ENCODE measurements around the gene DLEU7.

Gene DLEU7

DNA sequence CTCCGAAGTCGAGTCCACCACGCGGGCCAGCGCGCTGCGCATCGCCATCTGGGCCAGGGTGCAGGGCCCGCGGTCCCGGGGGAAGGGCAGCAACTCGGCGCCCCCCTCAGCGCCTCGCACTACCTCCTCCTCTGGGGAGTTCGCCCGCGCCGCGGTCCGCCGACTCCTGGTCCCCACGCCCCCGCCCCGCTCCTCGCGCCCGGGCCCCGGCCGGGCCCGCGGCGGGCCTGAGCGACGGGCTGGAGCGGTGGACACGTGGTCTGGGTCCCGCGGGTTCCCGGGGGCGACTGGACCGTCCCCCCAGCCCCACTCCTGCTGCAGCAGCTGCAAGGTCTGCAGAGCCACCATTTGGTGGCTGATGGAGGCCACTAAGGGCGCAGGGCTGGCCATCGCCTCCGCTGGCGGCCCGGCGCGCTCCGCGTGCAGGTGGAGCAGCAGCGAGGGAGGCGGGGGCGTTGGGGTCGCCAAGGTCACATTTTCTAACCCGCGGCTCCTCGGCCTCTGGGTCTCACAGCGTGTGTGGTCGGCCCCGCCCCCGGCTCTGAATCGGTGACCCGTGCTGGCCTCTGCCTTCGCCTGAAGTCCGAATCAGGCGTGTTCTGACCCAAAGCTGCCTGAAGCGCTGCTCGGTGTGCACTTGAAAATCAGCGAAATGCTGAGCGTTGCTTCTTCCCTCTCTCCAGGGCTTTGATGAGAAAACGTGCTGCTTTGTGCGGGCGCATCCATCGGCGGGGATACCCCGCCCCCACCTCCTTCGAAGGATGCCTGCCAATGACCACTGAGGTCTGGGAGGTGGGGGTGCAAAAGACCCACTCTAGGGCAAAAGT, at the start of gene DLEU7:
Gene DLEU7 (minus strand): TSS at position 436 of the 827 bp plus-strand sequence. CDS start 46 bp downstream, at position 390.
- no peak for DNase-seq (ENCODE audit: low read depth)

DNA sequence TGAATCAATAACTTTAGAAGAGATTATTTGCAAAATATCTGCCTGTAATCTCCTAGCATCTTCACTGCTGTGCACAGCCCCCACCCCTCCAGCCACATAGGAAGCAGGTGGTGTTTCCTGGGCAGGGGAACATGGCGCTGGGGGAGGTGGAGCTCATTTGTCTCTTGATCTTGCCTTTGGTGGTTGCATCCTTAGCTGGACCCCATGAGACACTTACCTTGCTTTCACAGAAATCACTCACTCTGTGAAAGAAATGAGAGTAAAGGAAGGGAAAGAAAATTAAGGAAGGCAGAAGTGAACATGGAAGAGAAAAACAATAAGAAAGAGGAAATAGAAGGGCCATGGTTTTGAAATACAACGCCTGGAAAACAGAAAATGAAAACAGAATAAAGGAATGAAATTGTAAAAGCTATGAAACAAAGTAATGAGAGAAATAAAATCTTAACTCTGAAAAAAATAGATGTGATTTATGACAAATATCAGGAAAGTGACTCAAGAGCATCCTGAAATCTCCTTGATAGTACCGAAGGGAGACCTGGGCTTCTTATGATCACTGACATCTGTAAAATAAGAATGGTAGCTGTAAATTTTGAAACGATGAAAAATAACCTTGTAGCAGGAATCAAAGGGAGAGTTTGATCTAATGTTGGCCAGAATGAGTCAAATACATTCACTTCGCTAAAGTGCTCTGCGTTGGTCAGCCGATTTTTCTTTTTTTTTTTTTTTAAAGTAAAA, 48.9 kb upstream of the DLEU7 start:
- no peak for DNase-seq (ENCODE audit: low read depth)

DNA sequence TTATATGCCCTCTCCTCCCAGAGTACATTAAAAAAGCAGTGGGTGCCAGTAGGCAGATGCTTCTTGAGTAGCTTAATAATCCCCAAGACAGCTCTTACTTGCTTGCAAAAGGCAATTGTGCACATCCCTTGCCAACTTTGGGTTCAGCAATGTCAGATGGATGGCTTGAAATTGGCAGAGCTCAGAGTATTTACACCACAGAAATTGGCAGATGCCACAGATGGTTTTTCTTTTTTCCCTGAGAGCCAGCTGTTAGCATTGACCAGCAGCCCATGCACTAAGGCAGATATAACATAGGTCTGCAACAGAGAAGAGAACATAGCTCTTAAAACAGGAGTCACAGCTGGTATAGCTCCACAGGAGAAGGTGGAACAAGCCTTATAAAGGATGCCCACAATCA, 47.7 kb upstream of the DLEU7 start:
- DNase-seq (ENCODE audit: low read depth) = no peak

DNA sequence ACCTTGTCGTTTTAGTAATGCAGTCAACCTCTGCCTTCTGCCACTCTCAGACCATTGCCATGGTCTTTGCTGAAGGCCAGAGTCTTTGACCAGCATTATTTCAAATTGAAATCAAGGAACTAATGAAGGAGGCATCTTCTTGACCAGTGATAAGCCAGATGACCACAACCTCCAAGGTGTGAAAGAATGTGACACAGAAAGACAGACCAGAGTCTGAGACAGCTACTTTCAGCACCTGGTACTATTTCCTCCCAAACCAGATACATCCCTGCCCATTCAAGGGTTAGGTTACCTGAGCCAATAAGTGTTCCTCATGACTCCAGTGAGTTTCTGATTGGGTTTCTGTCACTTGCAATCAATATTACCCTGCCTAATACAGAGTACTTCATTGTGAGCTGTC, 45.8 kb upstream of the DLEU7 start:
- no peak for DNase-seq (ENCODE audit: low read depth)

DNA sequence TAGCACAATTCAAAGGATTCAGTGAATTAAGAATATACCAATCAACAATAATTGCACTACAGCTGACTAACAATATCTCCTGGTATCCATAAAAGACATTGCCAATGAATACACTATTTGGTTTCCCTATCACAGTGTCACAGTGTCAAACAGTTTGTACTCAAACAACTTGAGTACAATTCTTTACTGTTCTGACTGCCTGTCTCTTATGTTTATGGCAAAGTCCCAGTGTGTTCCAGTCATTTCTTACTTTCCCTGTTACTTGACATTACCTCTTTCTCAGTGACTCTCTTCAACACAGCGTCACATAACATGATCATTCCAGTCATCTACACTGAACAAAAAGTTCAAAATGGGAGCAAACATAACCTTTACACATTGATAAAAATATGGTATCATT, 44.9 kb upstream of the DLEU7 start:
- no peak for DNase-seq (ENCODE audit: low read depth)

DNA sequence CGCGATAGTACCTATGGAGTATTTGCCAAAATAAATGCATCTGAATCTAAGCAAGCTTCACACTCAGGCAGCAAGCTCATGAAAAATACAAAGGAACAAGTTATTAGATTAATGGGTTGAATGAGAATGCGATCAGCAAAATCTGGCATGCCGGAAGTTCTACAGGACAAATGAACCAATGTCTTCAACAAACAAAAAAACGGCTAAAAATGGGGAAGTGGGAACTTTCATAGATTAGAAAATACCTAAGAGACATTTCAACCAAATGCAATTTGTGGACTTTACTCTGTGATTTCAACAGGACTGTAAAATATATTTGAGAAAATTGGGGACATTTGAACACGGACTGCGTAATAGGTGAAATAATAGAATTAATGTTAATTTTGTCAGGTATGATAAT, 43.7 kb upstream of the DLEU7 start:
- no peak for DNase-seq (ENCODE audit: low read depth)

DNA sequence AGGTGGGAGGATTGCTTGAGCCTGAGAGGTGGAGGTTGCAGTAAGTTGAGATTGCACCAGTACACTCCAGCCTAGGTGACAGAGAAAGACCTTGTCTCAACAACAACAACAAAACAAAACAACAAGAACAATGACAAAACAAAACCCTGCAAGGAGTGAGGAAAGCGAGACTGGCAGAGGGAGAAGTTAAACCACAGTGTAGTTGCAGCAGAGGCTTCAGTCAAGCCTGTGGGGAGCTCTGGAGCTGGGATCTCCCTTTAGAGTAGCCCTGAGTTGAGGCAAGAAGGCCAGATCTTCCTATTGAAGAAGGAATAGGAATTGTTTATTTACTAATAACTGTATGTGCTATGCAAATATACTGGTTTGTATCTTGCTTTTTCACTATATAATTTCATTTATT, 40.8 kb upstream of the DLEU7 start:
- no peak for DNase-seq (ENCODE audit: low read depth)

DNA sequence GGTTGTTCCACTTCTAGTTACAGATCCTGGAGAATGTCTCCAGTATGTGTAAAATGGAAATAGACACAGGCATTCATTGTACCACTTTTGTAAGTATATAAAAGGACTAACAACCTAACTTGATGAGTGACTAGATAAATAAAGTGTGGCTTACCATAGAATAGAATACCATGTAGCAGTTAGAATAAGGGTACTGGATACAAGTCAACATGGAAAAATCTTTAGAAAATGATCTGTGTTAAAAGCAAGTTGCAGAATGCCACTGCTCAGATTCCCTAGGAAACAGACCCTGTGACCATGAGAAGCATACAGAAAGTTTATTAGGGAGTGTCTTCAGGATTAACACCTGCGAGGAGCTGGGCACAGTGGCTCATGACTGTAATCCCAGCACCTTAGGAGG, 40.2 kb upstream of the DLEU7 start:
- DNase-seq (ENCODE audit: low read depth) = no peak

DNA sequence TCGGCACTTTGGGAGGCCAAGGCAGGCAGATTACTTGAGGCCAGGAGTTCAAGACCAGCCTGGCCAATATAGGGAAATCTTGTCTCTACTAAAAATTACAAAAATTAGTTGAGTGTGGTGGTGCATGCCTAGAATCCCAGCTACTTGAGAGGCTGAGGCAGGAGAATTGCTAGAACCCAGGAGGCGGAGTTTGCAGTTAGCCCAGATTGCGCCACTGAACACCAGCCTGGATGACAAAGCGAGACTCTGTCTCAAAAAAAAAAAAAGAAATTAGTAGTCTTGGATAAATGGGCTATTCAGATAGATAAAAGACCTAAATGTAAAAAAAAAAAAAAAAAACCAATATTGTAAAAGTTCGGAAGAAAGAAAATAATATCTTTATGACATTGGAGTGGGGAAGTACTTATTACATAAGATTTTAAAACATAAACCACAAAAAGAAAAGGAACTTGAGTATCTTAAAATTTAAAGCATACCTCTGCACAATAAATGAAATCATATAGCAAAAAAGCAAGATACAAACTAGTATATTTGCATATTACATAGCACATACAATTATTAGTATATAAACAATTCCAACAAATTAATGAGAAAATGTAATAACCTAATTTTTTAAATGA, 39.4 kb upstream of the DLEU7 start:
- DNase-seq (ENCODE audit: low read depth) = no peak

DNA sequence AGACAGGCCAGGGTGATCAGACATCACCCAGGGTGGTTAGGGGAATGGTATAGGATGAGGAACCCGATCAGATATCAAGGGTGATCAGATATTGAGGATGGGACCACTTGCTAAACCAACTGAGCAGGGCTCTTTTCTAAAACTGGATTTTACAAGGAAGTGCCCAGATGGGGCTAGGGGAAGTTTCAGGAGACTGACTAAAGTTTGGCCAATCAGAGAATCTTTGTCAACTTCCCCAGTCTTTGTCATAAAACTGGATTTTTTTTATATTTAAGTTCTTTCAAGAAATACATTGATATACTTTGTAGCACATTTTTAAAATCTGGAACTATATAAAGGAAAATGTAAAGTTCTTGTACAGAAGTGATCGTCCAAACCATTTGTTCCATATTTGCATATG, 30.5 kb upstream of the DLEU7 start:
- DNase-seq (ENCODE audit: low read depth) = no peak

DNA sequence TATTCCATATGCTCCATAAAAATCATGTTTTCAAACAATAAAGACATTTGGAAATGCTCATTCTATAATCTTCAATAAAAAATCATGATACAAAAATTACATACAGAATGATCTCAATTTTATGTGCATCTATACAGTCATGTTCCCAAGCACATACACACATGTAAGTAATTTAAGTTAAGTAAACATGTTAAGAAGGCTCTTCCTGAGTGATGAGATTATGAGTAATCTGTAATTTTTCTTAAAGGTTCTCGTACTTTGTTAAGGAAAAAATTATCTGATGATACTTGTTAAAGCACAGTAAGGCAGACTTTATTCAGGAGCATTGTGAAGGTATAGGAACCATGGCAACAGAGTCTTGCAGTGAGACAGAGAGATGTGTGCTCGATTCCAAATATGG, 30.0 kb upstream of the DLEU7 start:
- no peak for DNase-seq (ENCODE audit: low read depth)

DNA sequence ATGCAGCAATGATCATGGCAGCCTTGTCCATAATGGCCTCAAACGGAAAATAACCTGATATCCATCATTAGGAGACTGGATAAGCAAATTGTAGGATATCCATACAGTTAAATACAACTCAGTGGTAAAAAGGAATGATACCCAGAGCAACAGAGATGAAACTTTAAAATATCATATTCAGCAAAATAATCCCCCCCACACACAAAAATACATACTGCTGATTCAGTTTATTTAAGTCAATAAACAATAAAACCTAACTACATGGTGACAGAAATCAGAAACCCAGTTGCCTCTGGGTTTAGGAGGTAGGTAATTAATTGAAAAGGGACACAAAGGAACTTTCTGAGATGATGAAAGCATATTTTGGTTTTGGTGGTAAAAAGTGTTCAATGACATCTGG, 27.9 kb upstream of the DLEU7 start:
- no peak for DNase-seq (ENCODE audit: low read depth)

DNA sequence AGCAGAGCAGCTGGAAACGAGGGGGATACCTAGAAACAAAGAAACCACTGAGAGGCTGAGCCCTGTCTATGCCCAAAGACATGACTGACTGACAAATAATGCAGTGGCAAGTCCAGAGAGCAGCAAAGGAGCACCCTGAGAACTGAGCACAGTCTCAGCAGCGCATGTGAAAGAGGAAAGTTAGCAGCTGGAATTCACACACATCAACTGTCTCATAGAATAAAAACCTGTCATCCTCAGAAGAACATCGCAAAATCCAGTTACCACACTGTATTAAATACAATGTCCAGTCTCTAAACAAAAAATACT, 24.1 kb upstream of the DLEU7 start:
- no peak for DNase-seq (ENCODE audit: low read depth)

DNA sequence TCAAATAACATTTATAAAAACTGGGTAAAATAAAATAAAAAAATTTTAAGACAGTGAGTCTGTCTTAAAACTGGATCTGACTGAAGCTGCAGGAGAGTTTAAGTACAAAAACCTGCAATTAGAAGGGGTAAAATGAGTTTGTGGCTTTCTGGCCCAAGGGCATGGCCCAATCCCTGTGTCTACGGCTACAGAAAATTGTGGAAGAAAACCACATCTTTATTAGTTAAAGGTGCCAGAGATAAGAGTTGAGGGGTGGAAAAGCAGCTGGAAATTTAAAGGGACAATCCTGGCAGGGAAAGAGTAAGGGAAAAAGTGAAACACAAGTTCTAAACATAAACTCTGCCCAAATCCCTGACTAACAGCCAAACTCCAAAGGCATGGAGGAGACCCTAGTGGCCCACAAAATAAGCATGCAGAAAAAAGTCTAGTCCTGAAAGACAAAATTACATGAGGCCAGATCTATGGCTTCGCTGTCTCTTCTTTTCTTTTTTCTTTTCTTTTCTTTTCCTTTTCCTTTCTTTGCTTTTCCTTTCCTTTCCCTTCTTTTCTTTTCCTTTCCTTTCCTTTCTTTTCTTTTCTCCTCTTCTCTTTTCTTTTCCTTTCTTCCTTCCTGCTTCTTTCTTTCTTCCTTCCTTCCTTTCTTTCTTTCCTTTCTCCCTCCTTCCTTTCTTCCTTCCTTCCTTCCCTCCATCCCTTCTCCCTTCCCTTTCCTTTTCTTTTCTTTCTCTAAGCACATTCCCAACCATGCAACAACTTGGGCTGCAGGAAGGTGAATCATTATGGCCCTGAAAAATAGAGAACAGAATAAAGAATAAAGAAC, 23.5 kb upstream of the DLEU7 start:
- DNase-seq (ENCODE audit: low read depth) = no peak

DNA sequence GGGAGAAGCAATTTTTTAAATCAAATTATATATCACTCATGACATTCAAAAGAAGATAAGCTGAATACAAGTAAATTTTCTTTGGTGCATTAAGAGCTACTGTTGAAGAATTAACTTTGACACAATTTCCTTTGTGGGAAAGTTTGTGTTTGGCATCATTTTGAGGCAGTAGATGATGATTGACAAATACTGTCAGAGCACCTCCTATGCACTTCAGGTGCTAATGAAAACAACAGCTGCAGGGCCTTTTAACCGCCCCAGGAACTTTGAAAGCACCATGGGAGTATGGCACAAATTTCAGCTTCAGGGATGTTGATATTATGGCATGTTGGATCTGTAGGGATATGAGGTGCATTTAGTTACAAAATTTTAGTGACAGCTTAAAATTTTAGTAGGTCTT, 21.0 kb upstream of the DLEU7 start:
- DNase-seq (ENCODE audit: low read depth) = no peak

DNA sequence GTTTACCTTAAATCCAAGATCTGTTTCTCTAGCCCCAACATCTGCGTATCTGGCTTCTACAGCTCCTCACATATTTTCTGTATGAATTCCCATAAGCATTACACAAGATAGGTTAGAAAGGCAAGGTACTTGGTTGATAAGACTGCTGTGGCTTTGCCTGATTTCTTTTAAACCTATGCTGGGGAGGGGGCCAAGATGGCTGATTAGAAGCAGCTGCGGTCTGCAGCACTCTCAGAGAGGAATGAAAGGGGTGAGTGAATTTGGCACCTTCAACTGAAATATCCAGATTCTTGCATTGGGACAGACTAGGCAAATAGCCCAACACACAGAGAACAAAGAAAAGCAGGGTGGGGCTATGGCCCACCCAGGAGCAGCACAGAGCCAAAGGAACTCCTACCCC, 12.2 kb upstream of the DLEU7 start:
- DNase-seq (ENCODE audit: low read depth) = no peak

DNA sequence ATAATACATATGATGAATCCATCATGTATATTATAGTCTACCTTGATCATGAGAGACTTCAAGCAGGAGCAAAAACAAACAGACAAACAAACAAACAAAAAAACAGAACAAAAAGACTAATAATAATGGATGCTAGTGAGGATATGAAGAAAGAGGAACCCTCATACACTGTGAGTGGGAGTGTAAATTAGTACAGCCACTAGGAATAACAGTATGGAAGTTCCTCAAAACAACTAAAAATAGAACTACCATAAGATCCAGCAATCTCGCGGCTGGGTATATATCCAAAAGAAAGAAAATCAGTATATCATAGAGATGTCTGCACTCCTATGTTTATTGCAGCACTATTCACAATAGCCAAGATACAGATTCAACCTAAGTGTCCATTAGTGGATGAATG, 7.0 kb upstream of the DLEU7 start:
- DNase-seq (ENCODE audit: low read depth) = no peak

DNA sequence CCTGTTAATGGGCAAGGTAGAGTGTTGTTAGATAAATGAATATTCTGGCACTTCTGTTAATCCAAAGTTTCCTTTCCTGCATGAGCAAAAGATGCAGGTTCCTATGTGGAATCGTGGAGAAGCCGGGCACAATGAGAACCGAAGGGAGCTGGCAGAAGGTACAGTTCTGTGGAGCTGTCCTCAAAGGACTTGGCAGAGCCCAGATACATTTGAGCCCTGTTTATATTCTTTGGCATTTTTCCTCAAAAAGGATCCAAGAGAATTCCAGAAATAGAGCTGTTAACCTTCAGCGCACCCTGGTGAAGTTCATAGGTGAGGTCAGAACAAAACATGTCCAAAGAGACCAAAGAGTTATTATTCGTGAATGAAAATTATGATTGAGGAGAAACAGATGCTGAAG, 4.0 kb upstream of the DLEU7 start:
- DNase-seq (ENCODE audit: low read depth) = no peak

DNA sequence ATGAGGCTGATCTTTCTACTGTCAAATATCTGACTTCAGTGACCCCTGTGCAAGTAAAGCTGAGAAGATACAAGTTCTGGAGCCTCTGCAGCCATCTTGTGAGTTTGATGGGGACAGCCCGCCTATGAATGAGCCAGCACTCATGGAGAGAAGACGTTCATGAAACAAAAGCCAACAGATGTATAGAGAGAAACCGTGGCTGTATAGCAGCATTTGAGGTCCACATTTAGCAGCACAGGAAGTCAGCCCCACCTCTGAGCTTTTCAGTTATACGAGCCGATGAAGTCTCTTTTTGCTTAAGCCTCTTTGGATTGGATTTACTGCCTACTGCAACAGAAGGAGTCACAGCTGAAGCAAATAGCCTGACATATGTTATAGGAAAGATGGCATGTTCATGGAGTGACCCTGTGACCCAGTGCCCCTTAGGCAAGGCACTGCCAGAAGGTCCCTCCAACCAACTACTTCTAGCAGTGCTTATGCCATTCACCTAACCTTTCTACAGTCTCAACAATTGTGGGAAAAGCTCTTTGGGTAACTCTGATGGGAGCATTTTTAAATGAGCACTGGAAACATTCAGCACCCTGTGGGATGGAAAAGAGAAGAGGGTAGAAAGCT, 3.5 kb upstream of the DLEU7 start:
- no peak for DNase-seq (ENCODE audit: low read depth)

DNA sequence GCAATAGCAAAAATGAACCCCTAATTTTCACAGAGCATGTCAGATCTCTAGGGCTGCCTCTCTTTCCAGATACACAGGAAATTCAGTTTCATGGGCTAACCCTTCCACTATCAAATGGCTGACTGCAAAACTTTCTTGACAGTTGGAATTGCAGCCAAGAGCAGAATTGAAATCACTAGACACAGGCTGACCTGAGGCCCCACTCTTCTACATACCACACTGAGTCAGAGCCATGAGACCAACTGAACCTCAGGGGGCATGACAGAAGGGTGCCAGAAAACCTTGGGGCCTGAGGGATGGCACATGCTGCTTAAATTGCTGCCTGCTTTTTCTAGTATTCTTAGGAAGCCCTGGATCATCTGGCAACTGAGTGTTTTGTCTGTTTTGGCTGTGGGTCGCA, 1.7 kb upstream of the DLEU7 start:
- no peak for DNase-seq (ENCODE audit: low read depth)

DNA sequence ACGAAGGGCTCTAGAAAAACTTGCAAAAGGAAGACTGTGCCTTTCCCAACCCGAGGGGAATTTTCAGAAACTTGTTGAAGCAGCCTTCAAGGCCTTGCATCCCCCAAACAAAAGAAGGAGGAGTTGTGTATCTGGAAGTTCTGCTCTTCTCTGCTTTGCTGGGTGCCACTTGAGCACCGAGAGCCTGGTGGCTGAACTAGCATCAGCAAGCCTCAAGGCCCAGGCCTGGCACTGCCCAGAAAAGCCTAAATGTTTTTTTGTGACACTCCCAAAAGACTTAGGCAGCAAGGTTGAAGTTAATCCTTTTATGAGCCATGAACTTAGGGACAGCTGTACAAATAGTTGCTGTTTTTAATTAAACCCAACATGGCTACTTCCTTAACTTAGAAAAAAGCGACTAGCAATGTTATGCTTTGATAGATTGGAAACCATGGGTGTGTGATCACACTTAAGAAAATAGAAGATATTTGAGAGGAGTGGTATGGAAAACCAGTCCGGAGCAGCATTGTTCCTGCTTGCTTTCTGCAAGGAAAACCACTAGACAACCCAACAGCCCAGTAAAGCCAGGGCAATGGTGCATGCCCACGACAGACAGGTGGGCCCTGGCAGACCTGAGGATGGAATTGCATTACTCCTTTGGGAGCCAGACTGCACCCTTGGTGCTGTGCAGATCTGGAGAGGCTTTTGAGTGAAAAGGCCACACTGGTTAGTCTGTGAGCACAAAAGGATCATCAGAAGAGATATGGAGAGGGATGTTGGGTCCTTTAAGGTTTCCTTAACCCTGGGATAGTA, 788 bp upstream of the DLEU7 start:
- no peak for DNase-seq (ENCODE audit: low read depth)

DNA sequence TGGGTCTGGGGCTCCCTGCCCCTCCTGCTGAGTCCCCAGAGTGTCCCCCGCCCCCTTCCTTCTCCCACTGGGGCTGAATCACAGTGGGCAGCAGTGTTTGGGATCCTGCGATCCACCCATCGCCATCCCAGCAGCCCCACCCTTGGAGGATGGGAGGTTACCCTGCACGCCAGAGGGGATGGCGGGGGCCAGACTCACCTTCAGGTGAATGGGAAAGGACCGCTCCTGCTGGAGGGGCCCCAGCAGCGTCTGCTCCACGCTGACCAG, 569 bp downstream of the DLEU7 start:
- no peak for DNase-seq (ENCODE audit: low read depth)

Measured in T-helper 22 cell (primary cell).